ENCODE results near the gene TPBGL. TPM values are rescaled to one million over a fixed set of nuclear protein-coding genes. Genes with fewer than 3 reads are reported as not detected.

The TPBGL gene
- total and polyA plus RNA-seq, 2 of the 4 experiments (the other 2 are of a cell fraction), result not detected

DNA sequence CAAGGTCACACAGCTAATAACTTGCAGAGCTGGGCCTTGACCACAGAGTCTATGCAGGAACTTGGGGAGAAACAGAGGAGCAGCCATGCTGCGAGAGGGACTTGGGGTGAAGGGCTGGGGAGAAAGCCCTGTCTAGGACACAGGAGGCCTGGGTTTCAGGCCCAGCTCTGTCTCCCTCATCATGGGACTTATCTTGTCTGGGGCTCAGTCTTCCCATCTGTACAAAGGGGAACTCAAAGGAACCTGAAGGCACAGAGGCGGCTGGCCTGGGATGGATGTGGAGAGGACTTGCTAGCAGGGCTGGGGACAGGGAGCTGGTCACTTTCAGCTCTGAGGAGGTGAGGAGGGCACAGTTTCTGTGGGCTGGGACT, 36.9 kb upstream of the TPBGL start:
- no peak for ATAC-seq (ENCODE audit: low read depth)
- H3K14ac ChIP-seq (replicated peaks; ENCODE audit: low read depth, low read length), result no peak overlapping the region
- no peaks in the 10 kb centered on the region for H3K9me1 ChIP-seq (ENCODE audit: insufficient read depth, low read length)
- H3K27ac ChIP-seq (ENCODE audit: insufficient read depth, low read length), result no peak overlapping the region
- in situ Hi-C loops (cut with MboI; ENCODE audit: low sequenced_read_pairs) (loop anchor here (5.0 kb wide), 2 partner anchors 56 to 181 kb away; no protein-coding TSS in a partner anchor), intact Hi-C loops (cut with micrococcal nuclease) (loop anchor here (2.0 kb wide), 1 partner anchor 275 kb away; no protein-coding TSS in a partner anchor), dilution Hi-C loops (cut with HindIII; ENCODE audit: low sequenced_read_pairs, unreplicated experiment) (no loop called here)
- no peak overlapping the region for H2AK9ac ChIP-seq (replicated peaks; ENCODE audit: low read depth, low read length, poor library complexity)
- no peak overlapping the region for H2BK20ac ChIP-seq (ENCODE audit: low read depth, low read length)
- no peak overlapping the region for H2AK5ac ChIP-seq (ENCODE audit: low read depth, low read length)
- peaks cover 53% of the 10 kb centered on the region for H3K27me3 ChIP-seq (ENCODE audit: control insufficient read depth, insufficient read depth, low read length)
- WGBS, 2 experiments (ENCODE audit: extremely low coverage in 2 of 2, insufficient read length in 1 of 2), result 83% methylated on average over 1 of the region's 2 CpGs; no CpG with 5 or more reads in 1 of the 2 experiments
- H3K56ac ChIP-seq (ENCODE audit: extremely low read depth, insufficient read depth, low read length), result no peak overlapping the region
- BruUV-seq (replicated peaks), result no TSS peak
- H3K9ac ChIP-seq (ENCODE audit: low read depth, low read length), result no peak overlapping the region
- no peaks in the 10 kb centered on the region for H3K79me1 ChIP-seq (ENCODE audit: low read depth in 1 of 2, low read length in 2 of 2)
- H2AFZ ChIP-seq (replicated peaks; ENCODE audit: low read length, poor library complexity), result no peak overlapping the region
- no peak overlapping the region for H4K5ac ChIP-seq (ENCODE audit: low read depth, low read length)
- no peak overlapping the region for H4K91ac ChIP-seq (ENCODE audit: insufficient read depth, low read depth, low read length)
- no peak overlapping the region for H3K4me2 ChIP-seq (ENCODE audit: low read depth, low read length)
- H3K18ac ChIP-seq (ENCODE audit: low read depth, low read length), result no peak overlapping the region
- DNase-seq, result no peak
- H4K8ac ChIP-seq (ENCODE audit: low read depth in 2 of 2, low read length in 2 of 2), result no peak overlapping the region
- no peaks in the 10 kb centered on the region for H3K36me3 ChIP-seq (ENCODE audit: control insufficient read depth, insufficient read depth, low read length)
- no peaks in the 10 kb centered on the region for H3K4me1 ChIP-seq (ENCODE audit: control insufficient read depth, insufficient read depth, low read length)
- H3K9me3 ChIP-seq (ENCODE audit: control insufficient read depth, insufficient read depth, low read length), result no peaks in the 10 kb centered on the region
- no peaks in the 10 kb centered on the region for H4K20me1 ChIP-seq (ENCODE audit: insufficient read depth, low read length)
- ChIA-PET POLR2A (ENCODE audit: unreplicated experiment) (no interaction called here), CTCF (interaction anchor here (1.8 to 2.3 kb wide), 2 partner anchors 9 to 172 kb away, joined by 4 to 24 read pairs; no protein-coding TSS in a partner anchor)
- H2BK5ac ChIP-seq (ENCODE audit: low read depth, low read length, poor library complexity, severe bottlenecking), result no peak overlapping the region
- TF ChIP-seq CEBPB (IDR thresholded peaks at IDR 0.05; ENCODE audit: low read depth, low read length) (no peak), MXI1 (IDR thresholded peaks at IDR 0.05; ENCODE audit: borderline replicate concordance, low read depth, low read length) (no peak)
- no peak overlapping the region for H3K4ac ChIP-seq (ENCODE audit: low read depth, low read length)
- no peak overlapping the region for H2BK15ac ChIP-seq (ENCODE audit: low read depth, low read length)
- no peak overlapping the region for H3K23ac ChIP-seq (ENCODE audit: low read depth, low read length)
- no peak overlapping the region for H3K4me3 ChIP-seq (ENCODE audit: insufficient read depth, low read depth, low read length)
- no peak overlapping the region for H2BK120ac ChIP-seq (ENCODE audit: low read depth, low read length)

Measured in IMR-90 (cell line).